SK-N-SH (cell line): ENCODE measurements around the gene ARMC9. TPM values are rescaled to one million over a fixed set of nuclear protein-coding genes. Genes with fewer than 3 reads are reported as not detected.

Source experiments
- CHD2 ChIP-seq: fragments of 150-350 bp; IDR thresholded peaks from 2 replicates; pipeline ENCODE4 v1.6.1; 2018; ENCODE audit warnings: low read length; ENCODE audit not compliant: partially characterized antibody
- EZH2phosphoT487 ChIP-seq: fragments of 200-600 bp; sonication (generic); IDR thresholded peaks from 2 replicates; pipeline ENCODE4 v1.6.1; 2017; ENCODE audit warnings: low read depth, mixed run types, mild to moderate bottlenecking, antibody characterized with exemption, moderate library complexity, borderline replicate concordance
- FOSL2 ChIP-seq: IDR thresholded peaks from 2 replicates; pipeline ENCODE4 v1.4.0; 2012; ENCODE audit warnings: low read depth, mild to moderate bottlenecking, moderate library complexity, borderline replicate concordance
- FOXJ3 ChIP-seq: sonication (generic); formaldehyde crosslinking; IDR thresholded peaks from 2 replicates; pipeline ENCODE4 v1.5.1; 2020; ENCODE audit warnings: mild to moderate bottlenecking, missing genetic modification reagents
- FOXM1 ChIP-seq: IDR thresholded peaks from 2 replicates; pipeline ENCODE4 v1.4.0; 2012; ENCODE audit warnings: low read depth, mild to moderate bottlenecking
- GABPA ChIP-seq: IDR thresholded peaks from 2 replicates; pipeline ENCODE4 v1.4.0; 2012; ENCODE audit warnings: low read depth, mild to moderate bottlenecking
- MEF2A ChIP-seq: IDR thresholded peaks from 2 replicates; pipeline ENCODE4 v1.4.0; 2012; ENCODE audit warnings: low read depth, borderline replicate concordance
- NFIC ChIP-seq: IDR thresholded peaks from 2 replicates; pipeline ENCODE4 v1.4.0; 2012; ENCODE audit warnings: borderline replicate concordance
- NRF1 ChIP-seq: IDR thresholded peaks from 2 replicates; pipeline ENCODE4 v1.6.1; 2012; ENCODE audit warnings: low read depth, mild to moderate bottlenecking, low read length
- POLR2AphosphoS5 ChIP-seq: IDR thresholded peaks from 2 replicates; pipeline ENCODE4 v1.6.1; 2012; ENCODE audit warnings: low read depth, low read length
- RAD21 ChIP-seq: IDR thresholded peaks from 2 replicates; pipeline ENCODE4 v1.6.1; 2012; ENCODE audit warnings: mild to moderate bottlenecking, low read length
- RCOR1 ChIP-seq: fragments of 150-350 bp; IDR thresholded peaks from 2 replicates; pipeline ENCODE4 v1.6.1; 2017; ENCODE audit warnings: antibody characterized with exemption, low read length
- RFX5 ChIP-seq: IDR thresholded peaks from 2 replicates; pipeline ENCODE4 v1.6.1; 2012; ENCODE audit warnings: mild to moderate bottlenecking, improper control_type of control experiment, low read length
- SIN3A ChIP-seq: IDR thresholded peaks from 2 replicates; pipeline ENCODE4 v1.6.1; 2012; ENCODE audit warnings: low read depth, mild to moderate bottlenecking, low read length, moderate library complexity, borderline replicate concordance
- SMC3 ChIP-seq: IDR thresholded peaks from 2 replicates; pipeline ENCODE4 v1.6.1; 2012; ENCODE audit warnings: low read depth, low read length, improper control_type of control experiment
- TAF1 ChIP-seq: IDR thresholded peaks from 2 replicates; pipeline ENCODE4 v1.6.1; 2012; ENCODE audit warnings: low read depth, mild to moderate bottlenecking, low read length, moderate library complexity, borderline replicate concordance
- TCF12 ChIP-seq: IDR thresholded peaks from 2 replicates; pipeline ENCODE4 v1.4.0; 2012
- polyA plus RNA-seq, 3 experiments: library from polyadenylated mRNA; depleted of rRNA; stranded (reverse); fragments of >200 nt; gene quantifications; 2 replicates each; pipeline ENCODE4 v1.2.3, GENCODE V29; 2012
- TF ChIP-seq, protein P1 (sequence below): IDR thresholded peaks from 2 replicates; pipeline ENCODE4; 2012
- TF ChIP-seq, protein P2 (sequence below): IDR thresholded peaks from 2 replicates; pipeline ENCODE4 v1.6.1; 2012; ENCODE audit warnings: mild to moderate bottlenecking, low read depth, low read length, moderate library complexity
- TF ChIP-seq, protein P3 (sequence below): IDR thresholded peaks from 2 replicates; pipeline ENCODE4 v1.4.0; 2012; ENCODE audit warnings: low read depth, borderline replicate concordance
- TF ChIP-seq, protein P4 (sequence below): fragments of 150-350 bp; IDR thresholded peaks from 2 replicates; pipeline ENCODE4 v1.6.1; 2017; ENCODE audit warnings: antibody characterized with exemption, low read length, low read depth, borderline replicate concordance

Gene ARMC9
- polyA plus RNA-seq, 1 of the 3 experiments (the other 2 are of a cell fraction), result 25.3 TPM

DNA sequence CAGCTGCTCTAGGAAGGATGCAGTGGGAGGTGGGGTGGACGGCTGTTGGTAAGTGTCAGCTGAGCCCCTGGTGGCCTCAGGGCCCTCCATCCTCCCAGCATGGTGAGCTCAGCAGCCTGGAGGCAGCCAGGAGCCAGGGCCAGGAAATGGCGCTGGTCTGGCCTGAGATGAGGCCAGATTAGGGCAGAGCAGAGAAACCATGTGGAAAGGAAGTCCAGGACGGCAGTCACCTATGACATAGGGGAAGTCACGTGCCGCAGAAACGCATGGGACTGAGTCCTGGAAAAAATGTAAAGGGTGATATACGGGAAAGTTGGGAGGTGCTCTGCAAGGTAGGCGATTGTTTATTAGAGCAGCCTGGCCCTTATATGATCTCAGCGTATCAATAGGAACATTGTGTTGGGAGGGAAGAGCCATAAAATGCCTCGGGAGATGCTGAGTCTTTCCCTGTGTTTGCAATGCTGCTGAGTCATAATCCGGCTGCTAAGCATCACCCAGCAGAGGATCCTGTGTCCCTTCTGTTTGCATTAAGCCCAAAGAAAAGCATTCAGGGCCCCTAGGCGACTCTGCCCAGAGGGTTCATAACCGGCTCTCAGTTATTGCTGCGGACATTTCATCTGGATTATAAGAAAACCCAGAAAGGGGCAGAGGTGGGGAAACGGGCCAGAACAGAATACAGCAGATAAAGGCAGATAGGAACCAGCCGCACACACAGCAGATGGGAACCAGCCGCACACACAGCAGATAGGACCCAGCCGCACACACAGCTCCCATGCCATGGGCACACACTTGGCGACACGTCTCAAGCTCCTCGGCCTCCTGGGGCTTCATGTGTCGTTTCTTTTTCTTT, 166.8 kb downstream of the ARMC9 start (continued):
- TF ChIP-seq EZH2phosphoT487 (no peak), RFX5 (no peak), RAD21 (no peak), RCOR1 (peak; percentile 44; the same call in 1 of the 2 replicates), FOXJ3 (CRISPR knock-in tag) (no peak), CHD2 (no peak), POLR2AphosphoS5 (no peak), FOSL2 (peak; percentile 40; the same call in 1 of the 2 replicates), NRF1 (no peak), FOXM1 (no peak), SIN3A (no peak), NFIC (no peak), TAF1 (no peak), MEF2A (no peak), TCF12 (peak; percentile 34; the same call in 1 of the 2 replicates), GABPA (0 out of 2 replicates have a peak, but pooled peaks have one; percentile 24), SMC3 (no peak)
- TF ChIP-seq, protein P1, sequence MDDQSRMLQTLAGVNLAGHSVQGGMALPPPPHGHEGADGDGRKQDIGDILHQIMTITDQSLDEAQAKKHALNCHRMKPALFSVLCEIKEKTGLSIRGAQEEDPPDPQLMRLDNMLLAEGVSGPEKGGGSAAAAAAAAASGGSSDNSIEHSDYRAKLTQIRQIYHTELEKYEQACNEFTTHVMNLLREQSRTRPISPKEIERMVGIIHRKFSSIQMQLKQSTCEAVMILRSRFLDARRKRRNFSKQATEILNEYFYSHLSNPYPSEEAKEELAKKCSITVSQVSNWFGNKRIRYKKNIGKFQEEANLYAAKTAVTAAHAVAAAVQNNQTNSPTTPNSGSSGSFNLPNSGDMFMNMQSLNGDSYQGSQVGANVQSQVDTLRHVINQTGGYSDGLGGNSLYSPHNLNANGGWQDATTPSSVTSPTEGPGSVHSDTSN, result no peak
- TF ChIP-seq, protein P2, sequence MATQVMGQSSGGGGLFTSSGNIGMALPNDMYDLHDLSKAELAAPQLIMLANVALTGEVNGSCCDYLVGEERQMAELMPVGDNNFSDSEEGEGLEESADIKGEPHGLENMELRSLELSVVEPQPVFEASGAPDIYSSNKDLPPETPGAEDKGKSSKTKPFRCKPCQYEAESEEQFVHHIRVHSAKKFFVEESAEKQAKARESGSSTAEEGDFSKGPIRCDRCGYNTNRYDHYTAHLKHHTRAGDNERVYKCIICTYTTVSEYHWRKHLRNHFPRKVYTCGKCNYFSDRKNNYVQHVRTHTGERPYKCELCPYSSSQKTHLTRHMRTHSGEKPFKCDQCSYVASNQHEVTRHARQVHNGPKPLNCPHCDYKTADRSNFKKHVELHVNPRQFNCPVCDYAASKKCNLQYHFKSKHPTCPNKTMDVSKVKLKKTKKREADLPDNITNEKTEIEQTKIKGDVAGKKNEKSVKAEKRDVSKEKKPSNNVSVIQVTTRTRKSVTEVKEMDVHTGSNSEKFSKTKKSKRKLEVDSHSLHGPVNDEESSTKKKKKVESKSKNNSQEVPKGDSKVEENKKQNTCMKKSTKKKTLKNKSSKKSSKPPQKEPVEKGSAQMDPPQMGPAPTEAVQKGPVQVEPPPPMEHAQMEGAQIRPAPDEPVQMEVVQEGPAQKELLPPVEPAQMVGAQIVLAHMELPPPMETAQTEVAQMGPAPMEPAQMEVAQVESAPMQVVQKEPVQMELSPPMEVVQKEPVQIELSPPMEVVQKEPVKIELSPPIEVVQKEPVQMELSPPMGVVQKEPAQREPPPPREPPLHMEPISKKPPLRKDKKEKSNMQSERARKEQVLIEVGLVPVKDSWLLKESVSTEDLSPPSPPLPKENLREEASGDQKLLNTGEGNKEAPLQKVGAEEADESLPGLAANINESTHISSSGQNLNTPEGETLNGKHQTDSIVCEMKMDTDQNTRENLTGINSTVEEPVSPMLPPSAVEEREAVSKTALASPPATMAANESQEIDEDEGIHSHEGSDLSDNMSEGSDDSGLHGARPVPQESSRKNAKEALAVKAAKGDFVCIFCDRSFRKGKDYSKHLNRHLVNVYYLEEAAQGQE, result no peak
- TF ChIP-seq, protein P3, sequence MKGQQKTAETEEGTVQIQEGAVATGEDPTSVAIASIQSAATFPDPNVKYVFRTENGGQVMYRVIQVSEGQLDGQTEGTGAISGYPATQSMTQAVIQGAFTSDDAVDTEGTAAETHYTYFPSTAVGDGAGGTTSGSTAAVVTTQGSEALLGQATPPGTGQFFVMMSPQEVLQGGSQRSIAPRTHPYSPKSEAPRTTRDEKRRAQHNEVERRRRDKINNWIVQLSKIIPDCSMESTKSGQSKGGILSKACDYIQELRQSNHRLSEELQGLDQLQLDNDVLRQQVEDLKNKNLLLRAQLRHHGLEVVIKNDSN, result peak; percentile 82
- TF ChIP-seq, protein P4, sequence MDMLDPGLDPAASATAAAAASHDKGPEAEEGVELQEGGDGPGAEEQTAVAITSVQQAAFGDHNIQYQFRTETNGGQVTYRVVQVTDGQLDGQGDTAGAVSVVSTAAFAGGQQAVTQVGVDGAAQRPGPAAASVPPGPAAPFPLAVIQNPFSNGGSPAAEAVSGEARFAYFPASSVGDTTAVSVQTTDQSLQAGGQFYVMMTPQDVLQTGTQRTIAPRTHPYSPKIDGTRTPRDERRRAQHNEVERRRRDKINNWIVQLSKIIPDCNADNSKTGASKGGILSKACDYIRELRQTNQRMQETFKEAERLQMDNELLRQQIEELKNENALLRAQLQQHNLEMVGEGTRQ, result no peak
- TF ChIP-seq, all 33 proteins: peak for 10
